DOHH2 (cell line): ENCODE results near the gene APOD.

Experiments used
- H3F3A ChIP-seq: fragments of 200-600 bp; sonication (generic), shearing (Covaris generic); 2 replicates; pipeline ENCODE4 v1.6.0; 2016; ENCODE audit warnings: antibody characterized with exemption, mild to moderate bottlenecking; ENCODE audit not compliant: control insufficient read depth, insufficient read depth
- H3K27ac ChIP-seq: fragments of 200-600 bp; sonication (generic); 2 replicates; pipeline ENCODE4 v1.5.1; 2014; ENCODE audit warnings: low read depth, mild to moderate bottlenecking, low read length, moderate library complexity
- H3K27me3 ChIP-seq: fragments of 200-600 bp; sonication (generic); 2 replicates; pipeline ENCODE4 v1.6.1; 2014; ENCODE audit warnings: mild to moderate bottlenecking, low read length, mixed read lengths; ENCODE audit not compliant: control insufficient read depth
- H3K36me3 ChIP-seq: fragments of 200-600 bp; sonication (generic); 2 replicates; pipeline ENCODE4 v1.6.1; 2014; ENCODE audit warnings: mild to moderate bottlenecking, low read length, moderate library complexity, mixed read lengths; ENCODE audit not compliant: control insufficient read depth
- H3K4me1 ChIP-seq: fragments of 200-600 bp; sonication (generic); 2 replicates; pipeline ENCODE4 v1.6.1; 2014; ENCODE audit warnings: mild to moderate bottlenecking, low read length, mixed read lengths; ENCODE audit not compliant: control insufficient read depth
- H3K4me2 ChIP-seq: fragments of 200-600 bp; sonication (generic); 2 replicates; pipeline ENCODE4 v1.6.0; 2014; ENCODE audit warnings: mild to moderate bottlenecking, low read length, moderate library complexity
- H3K4me3 ChIP-seq: fragments of 200-600 bp; sonication (generic); 2 replicates; pipeline ENCODE4 v1.5.1; 2014; ENCODE audit warnings: mild to moderate bottlenecking, low read length, mixed read lengths
- H3K79me2 ChIP-seq: fragments of 200-600 bp; sonication (generic); 2 replicates; pipeline ENCODE4 v1.6.1; 2014; ENCODE audit warnings: mild to moderate bottlenecking, low read length, mixed read lengths; ENCODE audit not compliant: control insufficient read depth
- H3K9me2 ChIP-seq: fragments of 200-600 bp; sonication (generic); replicated peaks from 2 replicates; pipeline ENCODE4 v1.6.1; 2014; ENCODE audit warnings: mild to moderate bottlenecking, low read length, mixed read lengths; ENCODE audit not compliant: control insufficient read depth
- H3K9me3 ChIP-seq: fragments of 200-600 bp; sonication (generic); 2 replicates; pipeline ENCODE4 v1.6.1; 2014; ENCODE audit warnings: antibody characterized with exemption, low read length, mixed read lengths; ENCODE audit not compliant: control insufficient read depth, insufficient read depth
- H4K20me1 ChIP-seq: fragments of 200-600 bp; sonication (generic); 2 replicates; pipeline ENCODE4 v1.6.0; 2014; ENCODE audit warnings: low read depth, mild to moderate bottlenecking, antibody characterized with exemption, low read length, moderate library complexity; ENCODE audit not compliant: control insufficient read depth, insufficient read depth
- EZH2phosphoT487 ChIP-seq: fragments of 200-600 bp; sonication (generic); IDR thresholded peaks from 2 replicates; pipeline ENCODE4 v1.6.1; 2017; ENCODE audit warnings: borderline replicate concordance, mild to moderate bottlenecking, antibody characterized with exemption, low read length, moderate library complexity, mixed read lengths
- TF ChIP-seq, protein P1 (sequence below): fragments of 200-600 bp; sonication (generic); IDR thresholded peaks from one replicate; pipeline ENCODE4 v1.5.1; 2014; ENCODE audit warnings: antibody characterized with exemption, mild to moderate bottlenecking, low read depth, low read length; ENCODE audit not compliant: poor library complexity, severe bottlenecking

The APOD gene

DNA sequence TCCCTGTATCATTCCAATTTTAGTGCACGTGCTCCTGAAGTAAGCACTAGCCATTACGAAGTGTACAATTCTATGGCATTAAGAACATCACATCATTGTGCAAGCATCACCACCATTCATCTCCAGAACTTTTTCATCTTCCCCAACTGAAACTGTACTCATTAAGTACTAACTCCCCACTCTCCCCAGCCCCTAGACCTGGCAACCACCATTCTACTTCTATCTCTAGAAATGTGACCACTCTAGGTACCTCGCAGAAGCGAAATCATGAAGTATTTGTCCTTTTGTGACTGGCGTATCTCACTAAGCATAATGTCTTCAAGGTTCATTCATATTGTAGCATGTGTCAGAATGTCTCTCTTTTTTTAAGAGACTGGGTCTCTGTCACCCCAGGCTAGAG lies 52.1 kb downstream of the APOD start:
- H3K4me1 ChIP-seq: no peaks in the 10 kb centered on the region
- H4K20me1 ChIP-seq: peaks cover 9% of the 10 kb centered on the region; the same call in 1 of the 2 replicates
- no peaks in the 10 kb centered on the region for H3K9me3 ChIP-seq

DNA sequence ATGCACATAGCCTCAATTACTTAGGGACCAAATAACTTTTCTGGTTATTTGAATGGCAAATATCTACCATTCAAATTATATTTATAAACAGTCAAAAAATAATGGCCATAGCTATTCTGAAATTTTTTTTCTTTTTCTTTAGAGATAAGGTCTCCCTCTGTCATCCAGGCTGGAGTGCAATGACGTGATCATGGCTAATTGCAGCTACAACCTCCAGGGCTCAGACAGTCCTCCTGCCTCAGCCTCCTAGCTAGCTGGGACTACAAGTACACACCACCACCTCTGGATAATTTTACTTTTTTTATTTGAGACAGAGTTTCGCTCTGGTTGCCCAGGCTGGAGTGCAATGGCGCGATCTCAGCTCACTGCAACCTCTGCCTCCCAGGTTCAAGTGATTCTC lies 57.2 kb downstream of the APOD start:
- Histone ChIP-seq H3K79me2 (peaks cover 11% of the 10 kb centered on the region), H3K36me3 (peaks cover 25% of the 10 kb centered on the region), H3K4me1 (peaks cover 13% of the 10 kb centered on the region), H3F3A (peaks cover 15% of the 10 kb centered on the region), H3K4me3 (no peak overlapping the region), H3K27me3 (no peaks in the 10 kb centered on the region), H3K4me2 (no peak overlapping the region), H4K20me1 (peaks cover 9% of the 10 kb centered on the region; the same call in 1 of the 2 replicates), H3K9me2 (no peaks in the 10 kb centered on the region), H3K9me3 (no peaks in the 10 kb centered on the region), H3K27ac (no peak overlapping the region)
- no peak for TF ChIP-seq EZH2phosphoT487
- TF ChIP-seq, protein P1, sequence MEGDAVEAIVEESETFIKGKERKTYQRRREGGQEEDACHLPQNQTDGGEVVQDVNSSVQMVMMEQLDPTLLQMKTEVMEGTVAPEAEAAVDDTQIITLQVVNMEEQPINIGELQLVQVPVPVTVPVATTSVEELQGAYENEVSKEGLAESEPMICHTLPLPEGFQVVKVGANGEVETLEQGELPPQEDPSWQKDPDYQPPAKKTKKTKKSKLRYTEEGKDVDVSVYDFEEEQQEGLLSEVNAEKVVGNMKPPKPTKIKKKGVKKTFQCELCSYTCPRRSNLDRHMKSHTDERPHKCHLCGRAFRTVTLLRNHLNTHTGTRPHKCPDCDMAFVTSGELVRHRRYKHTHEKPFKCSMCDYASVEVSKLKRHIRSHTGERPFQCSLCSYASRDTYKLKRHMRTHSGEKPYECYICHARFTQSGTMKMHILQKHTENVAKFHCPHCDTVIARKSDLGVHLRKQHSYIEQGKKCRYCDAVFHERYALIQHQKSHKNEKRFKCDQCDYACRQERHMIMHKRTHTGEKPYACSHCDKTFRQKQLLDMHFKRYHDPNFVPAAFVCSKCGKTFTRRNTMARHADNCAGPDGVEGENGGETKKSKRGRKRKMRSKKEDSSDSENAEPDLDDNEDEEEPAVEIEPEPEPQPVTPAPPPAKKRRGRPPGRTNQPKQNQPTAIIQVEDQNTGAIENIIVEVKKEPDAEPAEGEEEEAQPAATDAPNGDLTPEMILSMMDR: no peak

More for the DNA sequence above, 52.1 kb downstream of the APOD start:
- H3K27ac ChIP-seq: no peak overlapping the region
- H3K36me3 ChIP-seq: peaks cover 5% of the 10 kb centered on the region; the same call in 1 of the 2 replicates
- 0 out of 2 replicates have a peak, but pooled peaks cover 3% of the 10 kb centered on the region for H3F3A ChIP-seq
- peaks cover 58% of the 10 kb centered on the region for H3K79me2 ChIP-seq
- H3K4me2 ChIP-seq: no peak overlapping the region
- H3K27me3 ChIP-seq: no peaks in the 10 kb centered on the region
- no peak overlapping the region for H3K4me3 ChIP-seq
- H3K9me2 ChIP-seq: no peaks in the 10 kb centered on the region
- TF ChIP-seq, protein P1: no peak
- no peak for TF ChIP-seq EZH2phosphoT487

DNA sequence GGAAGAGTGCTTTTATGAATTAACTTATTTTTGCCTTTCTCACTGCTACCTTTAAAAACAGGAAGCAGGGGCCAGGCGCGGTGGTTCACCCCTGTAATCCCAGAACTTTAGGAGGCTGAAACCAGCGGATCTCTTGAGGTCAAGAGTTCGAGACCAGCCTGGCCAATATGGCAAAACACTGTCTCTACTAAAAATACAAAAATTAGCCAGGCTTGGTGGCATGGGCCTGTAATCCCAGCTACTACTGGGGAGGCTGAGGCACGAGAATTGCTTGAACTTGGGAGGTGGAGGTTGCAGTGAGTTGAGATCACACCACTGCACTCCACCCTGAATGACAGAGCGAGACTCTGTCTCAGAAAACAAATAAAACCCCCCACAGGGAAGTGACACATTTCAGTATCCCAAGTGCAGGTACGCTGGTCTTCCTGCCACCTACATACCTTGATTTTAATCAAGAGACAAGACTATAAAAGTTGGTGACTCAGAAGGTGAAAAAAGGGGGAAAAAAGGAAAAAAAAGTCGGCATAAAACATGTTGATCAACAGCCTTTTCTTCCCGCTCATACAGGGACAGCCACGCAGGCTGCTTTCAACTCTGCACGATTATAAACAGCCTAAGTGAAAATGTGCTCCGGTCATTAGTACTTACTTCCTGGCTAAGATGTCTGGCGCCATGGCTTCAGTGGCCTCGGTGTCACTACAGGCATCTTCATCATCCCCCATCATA lies 59.4 kb downstream of the APOD start:
- H3F3A ChIP-seq: peaks cover 15% of the 10 kb centered on the region
- H3K79me2 ChIP-seq: no peaks in the 10 kb centered on the region
- no peak overlapping the region for H3K4me2 ChIP-seq
- no peaks in the 10 kb centered on the region for H3K9me2 ChIP-seq
- H4K20me1 ChIP-seq: no peaks in the 10 kb centered on the region
- peaks cover 13% of the 10 kb centered on the region for H3K4me1 ChIP-seq
- peaks cover 25% of the 10 kb centered on the region for H3K36me3 ChIP-seq
- no peaks in the 10 kb centered on the region for H3K9me3 ChIP-seq
- no peaks in the 10 kb centered on the region for H3K27me3 ChIP-seq
- no peak for TF ChIP-seq EZH2phosphoT487
- TF ChIP-seq, protein P1: no peak
- H3K27ac ChIP-seq: no peak overlapping the region
- H3K4me3 ChIP-seq: no peak overlapping the region
